GM12864 (cell line): ENCODE data around the gene PANK2.
A peak's percentile ranks its signal among the peaks of the same experiment; 100 is the strongest.
"Not testable (repeated sequence)": the region's sequence is repeated elsewhere in the genome, so short reads cannot be mapped to it uniquely, and the experiment has no call there.

Source experiments
- DNase-seq: peaks from one replicate; pipeline ENCODE4 v3.0.0-alpha.2; 2011; ENCODE audit warnings: low read depth
- H3K4me3 ChIP-seq: 2 replicates; pipeline ENCODE4 v1.5.1; 2011; ENCODE audit warnings: mild to moderate bottlenecking, low read depth, low read length, control low read depth
- CTCF ChIP-seq: IDR thresholded peaks from 2 replicates; pipeline ENCODE4 v1.5.1; 2011; ENCODE audit warnings: low read depth, mild to moderate bottlenecking, moderate library complexity, low read length, control low read depth, inconsistent platforms; ENCODE audit errors: missing control alignments

Gene PANK2

GRCh38 chr20:3876676-3877075 is 12.5 kb upstream of the PANK2 start:
- H3K4me3 ChIP-seq: no peak overlapping the region
- no peak for DNase-seq
- no peak for TF ChIP-seq CTCF

GRCh38 chr20:3878921-3879274 is 10.3 kb upstream of the PANK2 start:
- not testable (repeated sequence) for H3K4me3 ChIP-seq, DNase-seq

- no peak overlapping the region for H3K4me3 ChIP-seq
- no peak for TF ChIP-seq CTCF
- DNase-seq: no peak
These were observed 3.5 kb upstream of the PANK2 start for GRCh38 chr20:3885715-3886114.

- peak overlapping the region; percentile 74 for H3K4me3 ChIP-seq
- DNase-seq: no peak
- TF ChIP-seq CTCF: no peak
These were observed 1.1 kb upstream of the PANK2 start for GRCh38 chr20:3887876-3888620.

GRCh38 chr20:3889489-3890397 is 556 bp downstream of the PANK2 start:
- no peak for TF ChIP-seq CTCF
- DNase-seq: no peak
- peak overlapping the region; percentile 74 for H3K4me3 ChIP-seq

- peak overlapping the region; percentile 74 for H3K4me3 ChIP-seq
- DNase-seq: no peak
- no peak for TF ChIP-seq CTCF
These were observed 1.2 kb downstream of the PANK2 start for GRCh38 chr20:3890398-3890751.

- no peak for TF ChIP-seq CTCF
- H3K4me3 ChIP-seq: peak overlapping the region; percentile 74
- no peak for DNase-seq
These were observed 2.1 kb downstream of the PANK2 start for GRCh38 chr20:3890999-3891929.
